HepG2 (cell line): ENCODE measurements around the gene KPNA3. TPM values are rescaled to one million over a fixed set of nuclear protein-coding genes. Genes with fewer than 3 reads are reported as not detected.

Experiments
- ATAC-seq: fragments of 200-7000 bp; cut with Tn5 transposase; 3 replicates; pipeline ENCODE4 v1.9.1; 2020; ENCODE audit warnings: mild to moderate bottlenecking, moderate library complexity
- BruUV-seq: library from RNA; stranded (reverse); fragments of 400-500 nt; replicated peaks from 2 replicates; lab custom pipeline; 2021; lab: Mats Ljungman, UMichigan
- CTCF ChIA-PET: fragments of 300-600 bp; formaldehyde crosslinking; extraction: SDS; loops from one replicate; lab custom pipeline; 2021; ENCODE audit warnings: low total read pairs, inconsistent platforms, low intra/inter-chr PET ratio; lab: Yijun Ruan, JAX
- POLR2A ChIA-PET: fragments of 350-600 bp; sonication (Branson Sonifier 250); formaldehyde crosslinking; loops from one replicate; lab custom pipeline; 2020; ENCODE audit warnings: antibody characterized with exemption, inconsistent platforms; lab: Yijun Ruan, JAX
- DNase-seq: peaks from one replicate; pipeline ENCODE4 v3.0.0-alpha.2; 2015; ENCODE audit warnings: low spot score
- FAIRE-seq: peaks from 3 replicates; lab custom pipeline; 2011; peaks lifted over from hg19 to GRCh38; lab: Jason Lieb, UNC
- H2AFZ ChIP-seq: one replicate; pipeline ENCODE4 v1.6.1; 2011; ENCODE audit warnings: low read length, inconsistent platforms
- H3K27ac ChIP-seq: fragments of 300-600 bp; 3 replicates; pipeline ENCODE4 v1.8.0; 2011; ENCODE audit warnings: mixed run types, mild to moderate bottlenecking, mixed read lengths, low read length, inconsistent platforms; ENCODE audit not compliant: insufficient read depth; ENCODE audit errors: extremely low read length
- H3K27me3 ChIP-seq, 2 experiments: fragments of 200-600 bp in 1 of 2; 2 replicates in 1 of 2; 3 replicates in 1 of 2; pipeline versions ENCODE4 v1.6.0 to v1.8.0; 2011; ENCODE audit warnings: low read length in 2 of 2, mild to moderate bottlenecking in 2 of 2, moderate library complexity in 2 of 2, inconsistent platforms in 1 of 2; ENCODE audit not compliant: insufficient read depth in 2 of 2, control insufficient read depth in 1 of 2
- H3K36me3 ChIP-seq, 2 experiments: fragments of 200-600 bp in 1 of 2; replicated peaks in 1 of 2; 2 replicates in 1 of 2; 3 replicates in 1 of 2; pipeline versions ENCODE4 v1.5.1 to v1.8.0; 2011; ENCODE audit warnings: low read length in 2 of 2, inconsistent platforms in 1 of 2; ENCODE audit not compliant: insufficient read depth in 2 of 2, control insufficient read depth in 1 of 2
- H3K4me1 ChIP-seq: 2 replicates; pipeline ENCODE4 v1.5.1; 2012; ENCODE audit warnings: low read length, inconsistent platforms; ENCODE audit not compliant: insufficient read depth
- H3K4me2 ChIP-seq: 2 replicates; pipeline ENCODE4 v1.6.0; 2011; ENCODE audit warnings: low read depth, low read length, inconsistent platforms
- H3K4me3 ChIP-seq, 3 experiments: fragments of 200-600 bp in 1 of 3; sonication (generic), shearing (Covaris generic) in 1 of 3; replicated peaks in 1 of 3; 2 replicates each; pipeline ENCODE4 v1.5.1; 2011 to 2016; ENCODE audit warnings: low read length in 3 of 3, inconsistent platforms in 2 of 3, low read depth in 2 of 3, mild to moderate bottlenecking in 2 of 3, control low read depth in 1 of 3, mixed read lengths in 1 of 3; ENCODE audit not compliant: insufficient read depth in 1 of 3
- H3K79me2 ChIP-seq: one replicate; pipeline ENCODE4 v1.6.1; 2011; ENCODE audit warnings: low read length, inconsistent platforms; ENCODE audit not compliant: insufficient read depth
- H3K9ac ChIP-seq: 2 replicates; pipeline ENCODE4 v1.6.0; 2011; ENCODE audit warnings: mild to moderate bottlenecking, low read depth, low read length, inconsistent platforms; ENCODE audit not compliant: insufficient read depth
- H3K9me3 ChIP-seq: 2 replicates; pipeline ENCODE4 v1.5.1; 2012; ENCODE audit warnings: mild to moderate bottlenecking, low read length
- H4K20me1 ChIP-seq: 2 replicates; pipeline ENCODE4 v1.6.0; 2011; ENCODE audit warnings: inconsistent platforms, mild to moderate bottlenecking, low read length, moderate library complexity; ENCODE audit not compliant: insufficient read depth
- DBP ChIP-seq: sonication (generic); formaldehyde crosslinking; IDR thresholded peaks from 2 replicates; pipeline ENCODE4 v1.4.0; 2020; ENCODE audit warnings: missing genetic modification reagents; ENCODE audit errors: not compliant biosample characterization
- ELF3 ChIP-seq: IDR thresholded peaks from 2 replicates; pipeline ENCODE4 v1.6.1; 2016; ENCODE audit warnings: missing genetic modification reagents, missing compliant biosample characterization
- KLF9 ChIP-seq: IDR thresholded peaks from 2 replicates; pipeline ENCODE4 v1.6.1; 2016; ENCODE audit warnings: low read depth
- MTF2 ChIP-seq: sonication (generic); formaldehyde crosslinking; IDR thresholded peaks from 2 replicates; pipeline ENCODE4 v1.5.0; 2020; ENCODE audit warnings: missing genetic modification reagents, borderline replicate concordance
- ZFP41 ChIP-seq: sonication (generic); formaldehyde crosslinking; IDR thresholded peaks from 2 replicates; pipeline ENCODE4 v1.4.0; 2020; ENCODE audit warnings: mild to moderate bottlenecking, missing genetic modification reagents, borderline replicate concordance
- ZKSCAN5 ChIP-seq: sonication (generic); formaldehyde crosslinking; IDR thresholded peaks from 2 replicates; pipeline ENCODE4 v1.5.1; 2020; ENCODE audit warnings: mild to moderate bottlenecking, missing genetic modification reagents
- ZNF557 ChIP-seq: sonication (generic); formaldehyde crosslinking; IDR thresholded peaks from 2 replicates; pipeline ENCODE4 v1.4.0; 2020; ENCODE audit warnings: missing genetic modification reagents
- ZNF576 ChIP-seq: sonication (generic); formaldehyde crosslinking; IDR thresholded peaks from 2 replicates; pipeline ENCODE4 v1.4.0; 2020; ENCODE audit warnings: mild to moderate bottlenecking, missing genetic modification reagents
- ZNF687 ChIP-seq: sonication (generic); formaldehyde crosslinking; IDR thresholded peaks from 2 replicates; pipeline ENCODE4 v1.5.1; 2020; ENCODE audit warnings: mild to moderate bottlenecking, missing genetic modification reagents, moderate library complexity
- ZNF850 ChIP-seq: sonication (generic); formaldehyde crosslinking; conservative IDR thresholded peaks from 2 replicates; pipeline ENCODE4 v1.9.0; 2021; ENCODE audit warnings: mild to moderate bottlenecking, missing genetic modification reagents
- WGBS: methylation state at CpG from one replicate; pipeline ENCODE4 v1.1.6; 2017; ENCODE audit warnings: low lambda C conversion rate; 5-methylcytosine and 5-hydroxymethylcytosine counted together
- in situ Hi-C: cut with HindIII; loops from 2 replicates; pipeline ENCODE4 v1.10.0; 2017; ENCODE audit warnings: low pct_unique_long_range_greater_than_20kb; ENCODE audit not compliant: extremely low pct_ligation_motif_present
- intact Hi-C: fragments of 100-400 bp; cut with micrococcal nuclease; formaldehyde crosslinking; loops from one replicate; pipeline ENCODE4 v1.10.0; 2022; ENCODE audit not compliant: unreplicated experiment
- polyA plus RNA-seq, 8 experiments: library from polyadenylated mRNA; depleted of rRNA in 3 of 8; stranded (reverse) in 7 of 8; unstranded in 1 of 8; fragments of >200 nt; fragmentation: Illumina TruSeq in 4 of 8; extraction: Trizol in 4 of 8; gene quantifications; 2 replicates each; pipeline versions ENCODE4 v1.2.1 to v1.2.3, GENCODE V29; 2011 to 2016; ENCODE audit warnings: low read depth in 4 of 8, missing spikeins in 1 of 8, mixed read lengths in 1 of 8; ENCODE audit not compliant: insufficient read depth in 1 of 8
- total RNA-seq, 5 experiments: library from RNA; depleted of rRNA; stranded (reverse); fragments of >200 nt; fragmentation: Illumina TruSeq; extraction: Trizol; gene quantifications; 2 replicates each; pipeline ENCODE4 v1.2.3, GENCODE V29; 2016; ENCODE audit warnings: low read depth in 1 of 5
- TF ChIP-seq, protein P1 (sequence below): IDR thresholded peaks from 2 replicates; pipeline ENCODE4 v1.6.1; 2016; ENCODE audit warnings: low read depth
- TF ChIP-seq, protein P2 (sequence below): sonication (generic); formaldehyde crosslinking; IDR thresholded peaks from 2 replicates; pipeline ENCODE4 v1.4.0; 2020; ENCODE audit warnings: mild to moderate bottlenecking, missing genetic modification reagents
- TF ChIP-seq, protein P3 (sequence below): sonication (generic); formaldehyde crosslinking; IDR thresholded peaks from 2 replicates; pipeline ENCODE4 v1.5.1; 2020; ENCODE audit warnings: missing genetic modification reagents, mild to moderate bottlenecking, borderline replicate concordance

KPNA3 gene
- total and polyA plus RNA-seq, 2 of the 13 experiments (the other 11 are each of a cell fraction or from before 2014, with no cell fraction given): 13.0 to 28.9 TPM

DNA sequence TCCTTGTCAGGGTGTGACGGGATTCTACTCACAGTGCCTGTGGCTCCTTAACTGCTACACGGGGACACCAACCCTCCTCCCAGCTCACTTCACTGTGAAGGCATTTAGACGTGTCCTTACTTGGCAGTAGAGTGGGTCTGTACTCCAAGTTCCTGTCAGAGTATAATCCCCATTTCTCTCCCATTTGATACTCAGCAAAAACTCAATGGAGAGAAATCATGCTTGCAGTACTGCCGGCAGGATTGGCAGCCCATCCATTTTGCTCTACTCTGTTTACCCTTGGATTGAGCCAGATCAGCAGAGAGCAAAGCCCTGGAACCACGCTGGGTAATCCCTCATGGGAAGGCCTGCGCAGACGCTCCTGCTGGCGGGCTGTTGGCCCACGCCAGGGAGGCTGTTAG is 135.2 kb downstream of the KPNA3 start:
- FAIRE-seq: no peak
- H4K20me1 ChIP-seq: no peaks in the 10 kb centered on the region
- in situ Hi-C loops (loop anchor here (25.0 kb wide), 3 partner anchors 1155 to 1405 kb away; partner anchors contain the start of gene RNASEH2B), intact Hi-C loops (no loop called here)
- H3K27me3 ChIP-seq: no peaks in the 10 kb centered on the region
- H3K36me3 ChIP-seq: peaks cover 1 to 26% of the 10 kb centered on the region in 2 experiments
- ATAC-seq: no peak
- no peaks in the 10 kb centered on the region for H3K9me3 ChIP-seq
- no peak overlapping the region for H3K4me3 ChIP-seq
- no peak overlapping the region for H2AFZ ChIP-seq
- no peak overlapping the region for H3K9ac ChIP-seq
- no peaks in the 10 kb centered on the region for H3K79me2 ChIP-seq
- H3K4me2 ChIP-seq: no peak overlapping the region
- DNase-seq: no peak
- ChIA-PET CTCF (no interaction called here), POLR2A (no interaction called here)
- over 99% methylated on average over 9 of the region's 9 CpGs for WGBS
- BruUV-seq: no TSS peak
- H3K27ac ChIP-seq: no peak overlapping the region
- peaks cover 5% of the 10 kb centered on the region; the same call in 1 of the 2 replicates for H3K4me1 ChIP-seq
- TF ChIP-seq MTF2 (CRISPR knock-in tag) (no peak), KLF9 (CRISPR knock-in tag) (no peak), ZNF850 (CRISPR knock-in tag) (no peak), ZNF687 (CRISPR knock-in tag) (no peak), DBP (no peak), ZNF576 (CRISPR knock-in tag) (no peak), ELF3 (no peak), ZFP41 (CRISPR knock-in tag) (no peak), ZKSCAN5 (CRISPR knock-in tag) (no peak), ZNF557 (CRISPR knock-in tag) (no peak)
- TF ChIP-seq, protein P1, sequence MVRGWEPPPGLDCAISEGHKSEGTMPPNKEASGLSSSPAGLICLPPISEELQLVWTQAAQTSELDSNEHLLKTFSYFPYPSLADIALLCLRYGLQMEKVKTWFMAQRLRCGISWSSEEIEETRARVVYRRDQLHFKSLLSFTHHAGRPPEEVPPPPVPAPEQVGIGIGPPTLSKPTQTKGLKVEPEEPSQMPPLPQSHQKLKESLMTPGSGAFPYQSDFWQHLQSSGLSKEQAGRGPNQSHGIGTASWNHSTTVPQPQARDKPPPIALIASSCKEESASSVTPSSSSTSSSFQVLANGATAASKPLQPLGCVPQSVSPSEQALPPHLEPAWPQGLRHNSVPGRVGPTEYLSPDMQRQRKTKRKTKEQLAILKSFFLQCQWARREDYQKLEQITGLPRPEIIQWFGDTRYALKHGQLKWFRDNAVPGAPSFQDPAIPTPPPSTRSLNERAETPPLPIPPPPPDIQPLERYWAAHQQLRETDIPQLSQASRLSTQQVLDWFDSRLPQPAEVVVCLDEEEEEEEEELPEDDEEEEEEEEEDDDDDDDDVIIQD (CRISPR knock-in tag): no peak
- TF ChIP-seq, protein P2, sequence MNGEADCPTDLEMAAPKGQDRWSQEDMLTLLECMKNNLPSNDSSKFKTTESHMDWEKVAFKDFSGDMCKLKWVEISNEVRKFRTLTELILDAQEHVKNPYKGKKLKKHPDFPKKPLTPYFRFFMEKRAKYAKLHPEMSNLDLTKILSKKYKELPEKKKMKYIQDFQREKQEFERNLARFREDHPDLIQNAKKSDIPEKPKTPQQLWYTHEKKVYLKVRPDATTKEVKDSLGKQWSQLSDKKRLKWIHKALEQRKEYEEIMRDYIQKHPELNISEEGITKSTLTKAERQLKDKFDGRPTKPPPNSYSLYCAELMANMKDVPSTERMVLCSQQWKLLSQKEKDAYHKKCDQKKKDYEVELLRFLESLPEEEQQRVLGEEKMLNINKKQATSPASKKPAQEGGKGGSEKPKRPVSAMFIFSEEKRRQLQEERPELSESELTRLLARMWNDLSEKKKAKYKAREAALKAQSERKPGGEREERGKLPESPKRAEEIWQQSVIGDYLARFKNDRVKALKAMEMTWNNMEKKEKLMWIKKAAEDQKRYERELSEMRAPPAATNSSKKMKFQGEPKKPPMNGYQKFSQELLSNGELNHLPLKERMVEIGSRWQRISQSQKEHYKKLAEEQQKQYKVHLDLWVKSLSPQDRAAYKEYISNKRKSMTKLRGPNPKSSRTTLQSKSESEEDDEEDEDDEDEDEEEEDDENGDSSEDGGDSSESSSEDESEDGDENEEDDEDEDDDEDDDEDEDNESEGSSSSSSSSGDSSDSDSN (CRISPR knock-in tag): no peak
- TF ChIP-seq, protein P3, sequence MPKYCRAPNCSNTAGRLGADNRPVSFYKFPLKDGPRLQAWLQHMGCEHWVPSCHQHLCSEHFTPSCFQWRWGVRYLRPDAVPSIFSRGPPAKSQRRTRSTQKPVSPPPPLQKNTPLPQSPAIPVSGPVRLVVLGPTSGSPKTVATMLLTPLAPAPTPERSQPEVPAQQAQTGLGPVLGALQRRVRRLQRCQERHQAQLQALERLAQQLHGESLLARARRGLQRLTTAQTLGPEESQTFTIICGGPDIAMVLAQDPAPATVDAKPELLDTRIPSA (CRISPR knock-in tag): no peak
